K562 (cell line): ENCODE results near the gene TMEM39A. TPM values are rescaled to one million over a fixed set of nuclear protein-coding genes. Genes with fewer than 3 reads are reported as not detected.
A peak's percentile ranks its signal among the peaks of the same experiment; 100 is the strongest.

Experiments
- BCL6 ChIP-seq: fragments of 250-450 bp; sonication (Bioruptor Pico); IDR thresholded peaks from 2 replicates; pipeline ENCODE4 v1.4.0; 2020
- CREB5 ChIP-seq: fragments of 250-450 bp; sonication (Bioruptor Pico); IDR thresholded peaks from 2 replicates; pipeline ENCODE4 v1.5.0; 2020; ENCODE audit warnings: mild to moderate bottlenecking
- GABPB1 ChIP-seq: sonication (generic); formaldehyde crosslinking; IDR thresholded peaks from 2 replicates; pipeline ENCODE4 v1.8.0; 2022; ENCODE audit warnings: mild to moderate bottlenecking, missing genetic modification reagents
- HCFC1 ChIP-seq: IDR thresholded peaks from 2 replicates; pipeline ENCODE4 v1.6.1; 2012; ENCODE audit warnings: low read depth, low read length, improper control_type of control experiment
- MCM7 ChIP-seq, 2 experiments: fragments of 450-650 bp; IDR thresholded peaks; 2 replicates each; pipeline ENCODE4 v1.6.1; 2016 to 2018
- NKRF ChIP-seq: fragments of 450-650 bp; IDR thresholded peaks from 2 replicates; pipeline ENCODE4 v1.6.1; 2016; ENCODE audit warnings: borderline replicate concordance
- TOE1 ChIP-seq, 2 experiments: fragments of 450-650 bp in 1 of 2; sonication (generic) in 1 of 2; formaldehyde crosslinking in 1 of 2; IDR thresholded peaks; 2 replicates each; pipeline versions ENCODE4 v1.7.1 to v1.8.0; 2016 to 2022; ENCODE audit warnings: borderline replicate concordance in 2 of 2, mild to moderate bottlenecking in 2 of 2, antibody characterized with exemption in 1 of 2, inconsistent platforms in 1 of 2, low read depth in 1 of 2, missing genetic modification reagents in 1 of 2, moderate library complexity in 1 of 2
- ZFP1 ChIP-seq: fragments of 450-650 bp; formaldehyde crosslinking; IDR thresholded peaks from 2 replicates; pipeline ENCODE4 v1.4.0; 2020; ENCODE audit warnings: mild to moderate bottlenecking, mixed read lengths
- ZNF384 ChIP-seq: IDR thresholded peaks from 2 replicates; pipeline ENCODE4 v1.6.1; 2012; ENCODE audit warnings: low read depth, low read length, improper control_type of control experiment
- polyA plus RNA-seq, 8 experiments: library from polyadenylated mRNA; depleted of rRNA in 4 of 8; stranded (reverse) in 5 of 8; unstranded in 3 of 8; fragments of >200 nt; fragmentation: Nextera tagmentation in 2 of 8; fragmentation: Illumina TruSeq in 1 of 8; extraction: Ambion mirVana in 2 of 8; extraction: Trizol in 1 of 8; gene quantifications; 2 replicates each; pipeline versions ENCODE4 v1.2.1 to v1.2.3, GENCODE V29; 2011 to 2014; ENCODE audit warnings: inconsistent platforms in 1 of 8, missing spikeins in 1 of 8
- total RNA-seq, 7 experiments: library from RNA; depleted of rRNA in 6 of 7; stranded (reverse); fragments of >200 nt in 6 of 7; fragmentation: Illumina TruSeq in 2 of 7; extraction: Trizol in 2 of 7; gene quantifications; 2 replicates each; pipeline versions ENCODE4 v1.2.1 to v1.2.3, GENCODE V29; 2011 to 2021; ENCODE audit warnings: low replicate concordance in 1 of 7
- TF ChIP-seq, protein P1 (sequence below), 2 experiments: fragments of 450-650 bp; formaldehyde crosslinking in 1 of 2; IDR thresholded peaks; 2 replicates each; pipeline versions ENCODE4 v1.4.0 to v1.6.1; 2014 to 2020; ENCODE audit warnings: mild to moderate bottlenecking in 2 of 2, borderline replicate concordance in 1 of 2, low read depth in 1 of 2
- TF ChIP-seq, protein P2 (sequence below): IDR thresholded peaks from 2 replicates; pipeline ENCODE4 v1.6.1; 2012; ENCODE audit warnings: low read depth, low read length, improper control_type of control experiment, borderline replicate concordance

The TMEM39A gene
- total and polyA plus RNA-seq, 9 of the 15 experiments (the other 6 are each of a cell fraction or from before 2014, with no cell fraction given), result 12.0 to 41.5 (median 15.4) TPM

GRCh38 chr3:119463171-119464169 lies at the start of gene TMEM39A (continued):
- TF ChIP-seq, protein P1, sequence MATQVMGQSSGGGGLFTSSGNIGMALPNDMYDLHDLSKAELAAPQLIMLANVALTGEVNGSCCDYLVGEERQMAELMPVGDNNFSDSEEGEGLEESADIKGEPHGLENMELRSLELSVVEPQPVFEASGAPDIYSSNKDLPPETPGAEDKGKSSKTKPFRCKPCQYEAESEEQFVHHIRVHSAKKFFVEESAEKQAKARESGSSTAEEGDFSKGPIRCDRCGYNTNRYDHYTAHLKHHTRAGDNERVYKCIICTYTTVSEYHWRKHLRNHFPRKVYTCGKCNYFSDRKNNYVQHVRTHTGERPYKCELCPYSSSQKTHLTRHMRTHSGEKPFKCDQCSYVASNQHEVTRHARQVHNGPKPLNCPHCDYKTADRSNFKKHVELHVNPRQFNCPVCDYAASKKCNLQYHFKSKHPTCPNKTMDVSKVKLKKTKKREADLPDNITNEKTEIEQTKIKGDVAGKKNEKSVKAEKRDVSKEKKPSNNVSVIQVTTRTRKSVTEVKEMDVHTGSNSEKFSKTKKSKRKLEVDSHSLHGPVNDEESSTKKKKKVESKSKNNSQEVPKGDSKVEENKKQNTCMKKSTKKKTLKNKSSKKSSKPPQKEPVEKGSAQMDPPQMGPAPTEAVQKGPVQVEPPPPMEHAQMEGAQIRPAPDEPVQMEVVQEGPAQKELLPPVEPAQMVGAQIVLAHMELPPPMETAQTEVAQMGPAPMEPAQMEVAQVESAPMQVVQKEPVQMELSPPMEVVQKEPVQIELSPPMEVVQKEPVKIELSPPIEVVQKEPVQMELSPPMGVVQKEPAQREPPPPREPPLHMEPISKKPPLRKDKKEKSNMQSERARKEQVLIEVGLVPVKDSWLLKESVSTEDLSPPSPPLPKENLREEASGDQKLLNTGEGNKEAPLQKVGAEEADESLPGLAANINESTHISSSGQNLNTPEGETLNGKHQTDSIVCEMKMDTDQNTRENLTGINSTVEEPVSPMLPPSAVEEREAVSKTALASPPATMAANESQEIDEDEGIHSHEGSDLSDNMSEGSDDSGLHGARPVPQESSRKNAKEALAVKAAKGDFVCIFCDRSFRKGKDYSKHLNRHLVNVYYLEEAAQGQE (IDR thresholded peaks at IDR 0.05; ENCODE audit: borderline replicate concordance), result peak; percentile 63
- TF ChIP-seq, protein P1 (CRISPR knock-in tag; IDR thresholded peaks at IDR 0.05; ENCODE audit: low read depth), result 0 out of 2 replicates have a peak, but pooled peaks have one; percentile 66
- TF ChIP-seq, protein P2, sequence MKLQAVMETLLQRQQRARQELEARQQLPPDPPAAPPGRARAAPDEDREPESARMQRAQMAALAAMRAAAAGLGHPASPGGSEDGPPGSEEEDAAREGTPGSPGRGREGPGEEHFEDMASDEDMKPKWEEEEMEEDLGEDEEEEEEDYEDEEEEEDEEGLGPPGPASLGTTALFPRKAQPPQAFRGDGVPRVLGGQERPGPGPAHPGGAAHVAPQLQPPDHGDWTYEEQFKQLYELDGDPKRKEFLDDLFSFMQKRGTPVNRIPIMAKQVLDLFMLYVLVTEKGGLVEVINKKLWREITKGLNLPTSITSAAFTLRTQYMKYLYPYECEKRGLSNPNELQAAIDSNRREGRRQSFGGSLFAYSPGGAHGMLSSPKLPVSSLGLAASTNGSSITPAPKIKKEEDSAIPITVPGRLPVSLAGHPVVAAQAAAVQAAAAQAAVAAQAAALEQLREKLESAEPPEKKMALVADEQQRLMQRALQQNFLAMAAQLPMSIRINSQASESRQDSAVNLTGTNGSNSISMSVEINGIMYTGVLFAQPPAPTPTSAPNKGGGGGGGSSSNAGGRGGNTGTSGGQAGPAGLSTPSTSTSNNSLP, result no peak
- TF ChIP-seq GABPB1 (CRISPR knock-in tag) (peak; percentile 90), NKRF (0 out of 2 replicates have a peak, but pooled peaks have one; percentile 60), HCFC1 (peak; percentile 83), MCM7 (IDR thresholded peaks at IDR 0.05) (no peak), ZNF384 (no peak), BCL6 (CRISPR knock-in tag) (no peak), ZFP1 (CRISPR knock-in tag) (no peak), CREB5 (CRISPR knock-in tag) (no peak), TOE1 (IDR thresholded peaks at IDR 0.05; ENCODE audit: borderline replicate concordance) (no peak), TOE1 (CRISPR knock-in tag; IDR thresholded peaks at IDR 0.05; ENCODE audit: borderline replicate concordance, low read depth) (peak; percentile 78; the same call in 1 of the 2 replicates)
